HepG2 (cell line): ENCODE results near the gene KRTAP20-2. TPM values are rescaled to one million over a fixed set of nuclear protein-coding genes. Genes with fewer than 3 reads are reported as not detected.

Experiments
- ATAC-seq: fragments of 200-7000 bp; cut with Tn5 transposase; 3 replicates; pipeline ENCODE4 v1.9.1; 2020; ENCODE audit warnings: mild to moderate bottlenecking, moderate library complexity
- BruUV-seq: library from RNA; stranded (reverse); fragments of 400-500 nt; replicated peaks from 2 replicates; lab custom pipeline; 2021; lab: Mats Ljungman, UMichigan
- CTCF ChIA-PET: fragments of 300-600 bp; formaldehyde crosslinking; extraction: SDS; loops from one replicate; lab custom pipeline; 2021; ENCODE audit warnings: low total read pairs, inconsistent platforms, low intra/inter-chr PET ratio; lab: Yijun Ruan, JAX
- POLR2A ChIA-PET: fragments of 350-600 bp; sonication (Branson Sonifier 250); formaldehyde crosslinking; loops from one replicate; lab custom pipeline; 2020; ENCODE audit warnings: antibody characterized with exemption, inconsistent platforms; lab: Yijun Ruan, JAX
- DNase-seq: peaks from one replicate; pipeline ENCODE4 v3.0.0-alpha.2; 2015; ENCODE audit warnings: low spot score
- FAIRE-seq: peaks from 3 replicates; lab custom pipeline; 2011; peaks lifted over from hg19 to GRCh38; lab: Jason Lieb, UNC
- H2AFZ ChIP-seq: one replicate; pipeline ENCODE4 v1.6.1; 2011; ENCODE audit warnings: low read length, inconsistent platforms
- H3K27ac ChIP-seq: fragments of 300-600 bp; 3 replicates; pipeline ENCODE4 v1.8.0; 2011; ENCODE audit warnings: mixed run types, mild to moderate bottlenecking, mixed read lengths, low read length, inconsistent platforms; ENCODE audit not compliant: insufficient read depth; ENCODE audit errors: extremely low read length
- H3K27me3 ChIP-seq, 2 experiments: fragments of 200-600 bp in 1 of 2; 2 replicates in 1 of 2; 3 replicates in 1 of 2; pipeline versions ENCODE4 v1.6.0 to v1.8.0; 2011; ENCODE audit warnings: low read length in 2 of 2, mild to moderate bottlenecking in 2 of 2, moderate library complexity in 2 of 2, inconsistent platforms in 1 of 2; ENCODE audit not compliant: insufficient read depth in 2 of 2, control insufficient read depth in 1 of 2
- H3K36me3 ChIP-seq, 2 experiments: fragments of 200-600 bp in 1 of 2; replicated peaks in 1 of 2; 2 replicates in 1 of 2; 3 replicates in 1 of 2; pipeline versions ENCODE4 v1.5.1 to v1.8.0; 2011; ENCODE audit warnings: low read length in 2 of 2, inconsistent platforms in 1 of 2; ENCODE audit not compliant: insufficient read depth in 2 of 2, control insufficient read depth in 1 of 2
- H3K4me1 ChIP-seq: 2 replicates; pipeline ENCODE4 v1.5.1; 2012; ENCODE audit warnings: low read length, inconsistent platforms; ENCODE audit not compliant: insufficient read depth
- H3K4me2 ChIP-seq: 2 replicates; pipeline ENCODE4 v1.6.0; 2011; ENCODE audit warnings: low read depth, low read length, inconsistent platforms
- H3K4me3 ChIP-seq, 3 experiments: fragments of 200-600 bp in 1 of 3; sonication (generic), shearing (Covaris generic) in 1 of 3; replicated peaks in 1 of 3; 2 replicates each; pipeline ENCODE4 v1.5.1; 2011 to 2016; ENCODE audit warnings: low read length in 3 of 3, inconsistent platforms in 2 of 3, low read depth in 2 of 3, mild to moderate bottlenecking in 2 of 3, control low read depth in 1 of 3, mixed read lengths in 1 of 3; ENCODE audit not compliant: insufficient read depth in 1 of 3
- H3K79me2 ChIP-seq: one replicate; pipeline ENCODE4 v1.6.1; 2011; ENCODE audit warnings: low read length, inconsistent platforms; ENCODE audit not compliant: insufficient read depth
- H3K9ac ChIP-seq: 2 replicates; pipeline ENCODE4 v1.6.0; 2011; ENCODE audit warnings: mild to moderate bottlenecking, low read depth, low read length, inconsistent platforms; ENCODE audit not compliant: insufficient read depth
- H3K9me3 ChIP-seq: 2 replicates; pipeline ENCODE4 v1.5.1; 2012; ENCODE audit warnings: mild to moderate bottlenecking, low read length
- H4K20me1 ChIP-seq: 2 replicates; pipeline ENCODE4 v1.6.0; 2011; ENCODE audit warnings: inconsistent platforms, mild to moderate bottlenecking, low read length, moderate library complexity; ENCODE audit not compliant: insufficient read depth
- ARID2 ChIP-seq: sonication (generic); formaldehyde crosslinking; IDR thresholded peaks from 2 replicates; pipeline ENCODE4 v1.8.1; 2022; ENCODE audit warnings: mild to moderate bottlenecking, missing genetic modification reagents, borderline replicate concordance
- CEBPZ ChIP-seq: IDR thresholded peaks from 2 replicates; pipeline ENCODE4 v1.6.1; 2012; ENCODE audit warnings: low read length, improper control_type of control experiment
- CREBL2 ChIP-seq: sonication (generic); formaldehyde crosslinking; IDR thresholded peaks from 2 replicates; pipeline ENCODE4 v1.8.1; 2023; ENCODE audit warnings: missing genetic modification reagents, mild to moderate bottlenecking, borderline replicate concordance
- ETV5 ChIP-seq: IDR thresholded peaks from 2 replicates; pipeline ENCODE4 v1.6.1; 2018; ENCODE audit warnings: missing biosample characterization, missing genetic modification reagents, inconsistent platforms, borderline replicate concordance
- NFE2L2 ChIP-seq: fragments of 150-350 bp; IDR thresholded peaks from 2 replicates; pipeline ENCODE4 v1.6.1; 2014; ENCODE audit warnings: low read length
- RFXANK ChIP-seq: IDR thresholded peaks from 2 replicates; pipeline ENCODE4 v1.6.1; 2016
- TARDBP ChIP-seq: sonication (generic); formaldehyde crosslinking; IDR thresholded peaks from 2 replicates; pipeline ENCODE4 v1.8.0; 2022; ENCODE audit warnings: mild to moderate bottlenecking, missing genetic modification reagents
- ZNF224 ChIP-seq: sonication (generic); formaldehyde crosslinking; IDR thresholded peaks from 2 replicates; pipeline ENCODE4 v1.5.0; 2020; ENCODE audit warnings: mild to moderate bottlenecking, missing genetic modification reagents
- ZNF3 ChIP-seq: IDR thresholded peaks from 2 replicates; pipeline ENCODE4 v1.7.0; 2017; ENCODE audit warnings: inconsistent platforms
- ZSCAN12 ChIP-seq: sonication (generic); formaldehyde crosslinking; IDR thresholded peaks from 2 replicates; pipeline ENCODE4 v1.9.0; 2021; ENCODE audit warnings: mild to moderate bottlenecking, missing genetic modification reagents
- WGBS: methylation state at CpG from one replicate; pipeline ENCODE4 v1.1.6; 2017; ENCODE audit warnings: low lambda C conversion rate; 5-methylcytosine and 5-hydroxymethylcytosine counted together
- in situ Hi-C: cut with HindIII; loops from 2 replicates; pipeline ENCODE4 v1.10.0; 2017; ENCODE audit warnings: low pct_unique_long_range_greater_than_20kb; ENCODE audit not compliant: extremely low pct_ligation_motif_present
- intact Hi-C: fragments of 100-400 bp; cut with micrococcal nuclease; formaldehyde crosslinking; loops from one replicate; pipeline ENCODE4 v1.10.0; 2022; ENCODE audit not compliant: unreplicated experiment
- polyA plus RNA-seq, 8 experiments: library from polyadenylated mRNA; depleted of rRNA in 3 of 8; stranded (reverse) in 7 of 8; unstranded in 1 of 8; fragments of >200 nt; fragmentation: Illumina TruSeq in 4 of 8; extraction: Trizol in 4 of 8; gene quantifications; 2 replicates each; pipeline versions ENCODE4 v1.2.1 to v1.2.3, GENCODE V29; 2011 to 2016; ENCODE audit warnings: low read depth in 4 of 8, missing spikeins in 1 of 8, mixed read lengths in 1 of 8; ENCODE audit not compliant: insufficient read depth in 1 of 8
- total RNA-seq, 5 experiments: library from RNA; depleted of rRNA; stranded (reverse); fragments of >200 nt; fragmentation: Illumina TruSeq; extraction: Trizol; gene quantifications; 2 replicates each; pipeline ENCODE4 v1.2.3, GENCODE V29; 2016; ENCODE audit warnings: low read depth in 1 of 5
- TF ChIP-seq, protein P1 (sequence below): sonication (generic); formaldehyde crosslinking; conservative IDR thresholded peaks from 2 replicates; pipeline ENCODE4 v1.8.0; 2022; ENCODE audit warnings: mild to moderate bottlenecking, moderate library complexity, missing genetic modification reagents
- TF ChIP-seq, protein P2 (sequence below): fragments of 450-650 bp; IDR thresholded peaks from 2 replicates; pipeline ENCODE4 v1.6.1; 2017; ENCODE audit warnings: mild to moderate bottlenecking

Gene KRTAP20-2
- total and polyA plus RNA-seq, 2 of the 13 experiments (the other 11 are each of a cell fraction or from before 2014, with no cell fraction given) = not detected

- in situ Hi-C loops = no loop called here
- Histone ChIP-seq H3K79me2 (no peaks in the 10 kb centered on the region), H2AFZ (no peak overlapping the region), H3K36me3 (no peaks in the 10 kb centered on the region), H3K4me2 (no peak overlapping the region), H3K4me1 (no peaks in the 10 kb centered on the region), H3K9ac (no peak overlapping the region), H3K9me3 (peaks cover 83% of the 10 kb centered on the region), H4K20me1 (no peaks in the 10 kb centered on the region), H3K27ac (no peak overlapping the region), H3K27me3 (no peaks in the 10 kb centered on the region), H3K4me3 (no peak overlapping the region)
- FAIRE-seq = no peak
- BruUV-seq = no TSS peak
- no peak for ATAC-seq
- POLR2A ChIA-PET = no interaction called here
- TF ChIP-seq ETV5 (CRISPR knock-in tag) (no peak), ZSCAN12 (CRISPR knock-in tag) (no peak), ARID2 (CRISPR knock-in tag) (no peak), NFE2L2 (no peak), RFXANK (CRISPR knock-in tag) (no peak)
- TF ChIP-seq, protein P1, sequence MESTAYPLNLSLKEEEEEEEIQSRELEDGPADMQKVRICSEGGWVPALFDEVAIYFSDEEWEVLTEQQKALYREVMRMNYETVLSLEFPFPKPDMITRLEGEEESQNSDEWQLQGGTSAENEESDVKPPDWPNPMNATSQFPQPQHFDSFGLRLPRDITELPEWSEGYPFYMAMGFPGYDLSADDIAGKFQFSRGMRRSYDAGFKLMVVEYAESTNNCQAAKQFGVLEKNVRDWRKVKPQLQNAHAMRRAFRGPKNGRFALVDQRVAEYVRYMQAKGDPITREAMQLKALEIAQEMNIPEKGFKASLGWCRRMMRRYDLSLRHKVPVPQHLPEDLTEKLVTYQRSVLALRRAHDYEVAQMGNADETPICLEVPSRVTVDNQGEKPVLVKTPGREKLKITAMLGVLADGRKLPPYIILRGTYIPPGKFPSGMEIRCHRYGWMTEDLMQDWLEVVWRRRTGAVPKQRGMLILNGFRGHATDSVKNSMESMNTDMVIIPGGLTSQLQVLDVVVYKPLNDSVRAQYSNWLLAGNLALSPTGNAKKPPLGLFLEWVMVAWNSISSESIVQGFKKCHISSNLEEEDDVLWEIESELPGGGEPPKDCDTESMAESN (CRISPR knock-in tag) = no peak
- no peak for DNase-seq
- intact Hi-C loops = no loop called here
- CTCF ChIA-PET = no interaction called here
These were observed 14.9 kb upstream of the KRTAP20-2 start for GRCh38 chr21:30620080-30620479.

GRCh38 chr21:30620522-30620921 lies 14.5 kb upstream of the KRTAP20-2 start, which contains the start of gene KRTAP20-4:
KRTAP20-4 (plus strand) TSS chr21:30620627.
- Histone ChIP-seq H3K27ac (no peak within 1 kb of the TSS), H4K20me1 (no peaks in the 10 kb centered on the region), H3K36me3 (no peaks in the 10 kb centered on the region), H3K4me1 (no peaks in the 10 kb centered on the region), H3K9me3 (peaks cover 83% of the 10 kb centered on the region), H3K9ac (no peak within 1 kb of the TSS), H2AFZ (no peak within 1 kb of the TSS), H3K79me2 (no peaks in the 10 kb centered on the region), H3K4me2 (no peak within 1 kb of the TSS), H3K4me3 (no peak within 1 kb of the TSS), H3K27me3 (no peaks in the 10 kb centered on the region)
- DNase-seq = no peak
- no TSS peak for BruUV-seq
- intact Hi-C loops = no loop called here
- CTCF ChIA-PET = no interaction called here
- ATAC-seq = no peak
- WGBS = 2% methylated on average over 3 of the region's 3 CpGs
- in situ Hi-C loops = no loop called here
- no peak for FAIRE-seq
- POLR2A ChIA-PET = no interaction called here
- TF ChIP-seq TARDBP = no peak
- TF ChIP-seq CEBPZ = no peak
- no peak for TF ChIP-seq ZNF3 (CRISPR knock-in tag)
- no peak for TF ChIP-seq ZNF224 (CRISPR knock-in tag)
- no peak for TF ChIP-seq CREBL2
- TF ChIP-seq, protein P2, sequence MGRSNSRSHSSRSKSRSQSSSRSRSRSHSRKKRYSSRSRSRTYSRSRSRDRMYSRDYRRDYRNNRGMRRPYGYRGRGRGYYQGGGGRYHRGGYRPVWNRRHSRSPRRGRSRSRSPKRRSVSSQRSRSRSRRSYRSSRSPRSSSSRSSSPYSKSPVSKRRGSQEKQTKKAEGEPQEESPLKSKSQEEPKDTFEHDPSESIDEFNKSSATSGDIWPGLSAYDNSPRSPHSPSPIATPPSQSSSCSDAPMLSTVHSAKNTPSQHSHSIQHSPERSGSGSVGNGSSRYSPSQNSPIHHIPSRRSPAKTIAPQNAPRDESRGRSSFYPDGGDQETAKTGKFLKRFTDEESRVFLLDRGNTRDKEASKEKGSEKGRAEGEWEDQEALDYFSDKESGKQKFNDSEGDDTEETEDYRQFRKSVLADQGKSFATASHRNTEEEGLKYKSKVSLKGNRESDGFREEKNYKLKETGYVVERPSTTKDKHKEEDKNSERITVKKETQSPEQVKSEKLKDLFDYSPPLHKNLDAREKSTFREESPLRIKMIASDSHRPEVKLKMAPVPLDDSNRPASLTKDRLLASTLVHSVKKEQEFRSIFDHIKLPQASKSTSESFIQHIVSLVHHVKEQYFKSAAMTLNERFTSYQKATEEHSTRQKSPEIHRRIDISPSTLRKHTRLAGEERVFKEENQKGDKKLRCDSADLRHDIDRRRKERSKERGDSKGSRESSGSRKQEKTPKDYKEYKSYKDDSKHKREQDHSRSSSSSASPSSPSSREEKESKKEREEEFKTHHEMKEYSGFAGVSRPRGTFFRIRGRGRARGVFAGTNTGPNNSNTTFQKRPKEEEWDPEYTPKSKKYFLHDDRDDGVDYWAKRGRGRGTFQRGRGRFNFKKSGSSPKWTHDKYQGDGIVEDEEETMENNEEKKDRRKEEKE = no peak
